Measurements from ENCODE around the gene TRIAP1. TPM values are rescaled to one million over a fixed set of nuclear protein-coding genes. Genes with fewer than 3 reads are reported as not detected.

The TRIAP1 gene
- total RNA-seq, 6 donors from 2014 or later = 5.2 to 21.1 (median 18.7) TPM; not detected in 1

- no peak for TF ChIP-seq POLR2A (IDR thresholded peaks at IDR 0.05)
- TF ChIP-seq EP300 (IDR thresholded peaks at IDR 0.05) = no peak
- TF ChIP-seq CTCF (IDR thresholded peaks at IDR 0.05) = no peak
- TF ChIP-seq POLR2AphosphoS5 (IDR thresholded peaks at IDR 0.05) = no peak
- no peaks in the 10 kb centered on the region for H3K36me3 ChIP-seq
- no peak overlapping the region for H3K4me3 ChIP-seq
- ATAC-seq (ENCODE audit: low FRiP score in 2 of 2) (no peak), DNase-seq (no peak)
- H3K27me3 ChIP-seq = no peaks in the 10 kb centered on the region
- no peaks in the 10 kb centered on the region for H3K4me1 ChIP-seq
- 77 to 81% methylated on average over 5 of the region's 5 CpGs for WGBS, 2 donors
- H3K9me3 ChIP-seq = no peaks in the 10 kb centered on the region
- H3K27ac ChIP-seq = no peak overlapping the region
These were observed 46.7 kb downstream of the TRIAP1 start for GRCh38 chr12:120399531-120399930.

GRCh38 chr12:120397824-120398540 lies 48.2 kb downstream of the TRIAP1 start:
- ATAC-seq (ENCODE audit: low FRiP score in 2 of 2) = no peak
- Histone ChIP-seq H3K4me1 (no peaks in the 10 kb centered on the region), H3K27ac (no peak overlapping the region), H3K4me3 (no peak overlapping the region), H3K36me3 (no peaks in the 10 kb centered on the region), H3K27me3 (no peaks in the 10 kb centered on the region), H3K9me3 (no peaks in the 10 kb centered on the region)
- TF ChIP-seq POLR2A (IDR thresholded peaks at IDR 0.05) = no peak
- no peak for TF ChIP-seq POLR2AphosphoS5 (IDR thresholded peaks at IDR 0.05)
- TF ChIP-seq EP300 (IDR thresholded peaks at IDR 0.05) = no peak
- no peak for TF ChIP-seq CTCF (IDR thresholded peaks at IDR 0.05)
- WGBS, 2 donors = 55 to 73% methylated on average over 16 to 31 of the region's 33 CpGs
- peak in 1 of 2 donors; percentile 76 for DNase-seq

GRCh38 chr12:120394483-120395367 lies 51.5 kb downstream of the TRIAP1 start:
- H3K4me1 ChIP-seq = no peaks in the 10 kb centered on the region
- H3K9me3 ChIP-seq = no peaks in the 10 kb centered on the region
- H3K27me3 ChIP-seq = no peaks in the 10 kb centered on the region
- TF ChIP-seq POLR2AphosphoS5 (IDR thresholded peaks at IDR 0.05) = peak in 1 of 2 donors; percentile 20
- no peak for TF ChIP-seq EP300 (IDR thresholded peaks at IDR 0.05)
- peak in 1 of 4 donors; percentile 56 for TF ChIP-seq POLR2A (IDR thresholded peaks at IDR 0.05)
- TF ChIP-seq CTCF (IDR thresholded peaks at IDR 0.05) = no peak
- no peak overlapping the region for H3K4me3 ChIP-seq
- H3K27ac ChIP-seq = peak overlapping the region in 3 of 4 donors; percentile 58 to 70 (median 58)
- 25 to 32% methylated on average over 18 of the region's 18 CpGs for WGBS, 2 donors
- no peaks in the 10 kb centered on the region for H3K36me3 ChIP-seq
- ATAC-seq (ENCODE audit: low FRiP score in 2 of 2) (peak; percentile 43 to 85), DNase-seq (peak; percentile 67 to 84)

Other genes starting within 250 kb of the TRIAP1 start
- gene RPLP0, start 245.3 kb downstream of the TRIAP1 start, total RNA-seq = 1,000 to 10,000 TPM; 1,008 to 2,508 (median 1,628) TPM
- 100 to 1,000 TPM in 4 of 6 donors, 10 to 100 TPM in 2; 67.8 to 210 (median 116) TPM for gene PXN, start 180.7 kb downstream of the TRIAP1 start, total RNA-seq
- gene RNU4-2, start 154.5 kb downstream of the TRIAP1 start, total RNA-seq = over 10,000 TPM in 1 of 6 donors, 1,000 to 10,000 TPM in 1, under 1 TPM in 4; under 0.01 to 11,449 (median under 0.01) TPM
- 1,000 to 10,000 TPM in 2 of 6 donors, under 1 TPM in 4; under 0.01 to 4,461 (median under 0.01) TPM for gene RNU4-1, start 153.1 kb downstream of the TRIAP1 start, total RNA-seq
- 1 to 10 TPM in 5 of 6 donors, under 1 TPM in 1; 1.00 to 5.2 (median 2.9) TPM for gene SIRT4, start 144.1 kb downstream of the TRIAP1 start, total RNA-seq
- 100 to 1,000 TPM in 2 of 6 donors, 10 to 100 TPM in 4; 10.5 to 412 (median 70.3) TPM for gene PLA2G1B, start 118.6 kb downstream of the TRIAP1 start, total RNA-seq
- gene MSI1, start 77.2 kb downstream of the TRIAP1 start, total RNA-seq = under 1 TPM in 5 of 6 donors, not detected in 1; 0.43 to 0.91 (median 0.49) TPM
- 100 to 1,000 TPM; 131 to 733 (median 324) TPM for gene COX6A1, start 8.3 kb downstream of the TRIAP1 start, total RNA-seq
- gene GATC, start 60 bp upstream of the TRIAP1 start, total RNA-seq = 10 to 100 TPM; 11.8 to 35.6 (median 22.5) TPM
- 100 to 1,000 TPM in 4 of 6 donors, 10 to 100 TPM in 2; 74.5 to 127 (median 107) TPM for gene SRSF9, start 23.4 kb upstream of the TRIAP1 start, total RNA-seq
- gene DYNLL1, start 49.7 kb upstream of the TRIAP1 start, total RNA-seq = 100 to 1,000 TPM in 5 of 6 donors, 10 to 100 TPM in 1; 61.5 to 330 (median 176) TPM
- 10 to 100 TPM in 5 of 6 donors, 1 to 10 TPM in 1; 7.5 to 26.0 (median 16.3) TPM for gene COQ5, start 82.8 kb upstream of the TRIAP1 start, total RNA-seq
- 100 to 1,000 TPM; 189 to 456 (median 243) TPM for gene RNF10, start 88.0 kb upstream of the TRIAP1 start, total RNA-seq
- 10 to 100 TPM; 15.9 to 42.2 (median 33.9) TPM for gene POP5, start 135.0 kb upstream of the TRIAP1 start, total RNA-seq
- 1 to 10 TPM in 2 of 6 donors, not detected in 4; 1.2 to 2.1 TPM for gene CABP1, start 194.2 kb upstream of the TRIAP1 start, total RNA-seq
- 100 to 1,000 TPM in 2 of 6 donors, 10 to 100 TPM in 4; 29.3 to 125 (median 71.2) TPM for gene MLEC, start 240.8 kb upstream of the TRIAP1 start, total RNA-seq